Upper lobe of left lung (tissue), 4 donors: ENCODE data around the gene HAUS5.

Experiments
- EP300 ChIP-seq, 4 donors: sonication (generic); formaldehyde crosslinking; IDR thresholded peaks; one replicate each; pipeline ENCODE4 v1.5.1; 2017; ENCODE audit warnings: antibody characterized with exemption in 4 of 4, control low read depth in 2 of 4
- POLR2A ChIP-seq, 4 donors: fragments of 450-650 bp; IDR thresholded peaks; one replicate each; pipeline ENCODE4 v1.5.1; 2016 to 2017; ENCODE audit warnings: antibody characterized with exemption in 4 of 4, mild to moderate bottlenecking in 2 of 4

DNA sequence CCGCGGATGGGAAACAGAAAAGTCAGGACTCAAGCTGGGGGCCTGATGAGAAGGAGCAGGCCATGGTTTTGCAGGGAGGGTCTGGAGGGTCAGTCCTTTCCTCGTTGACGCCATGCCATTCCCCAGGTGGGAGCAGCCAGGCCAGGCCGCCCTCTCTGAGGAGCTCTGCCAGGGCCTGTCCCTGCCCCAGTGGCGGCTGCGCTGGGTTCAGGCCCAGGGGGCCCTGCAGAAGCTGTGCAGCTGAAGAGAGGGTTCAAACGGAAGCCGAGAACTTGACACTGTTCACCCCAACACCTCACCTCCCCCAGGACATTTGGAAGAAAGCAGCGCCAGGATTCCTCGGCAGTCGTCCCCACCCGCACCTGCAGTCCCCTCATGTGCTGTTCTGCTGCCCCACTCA lies 10.2 kb downstream of the HAUS5 start:
- TF ChIP-seq EP300 (IDR thresholded peaks at IDR 0.05) (no peak), POLR2A (IDR thresholded peaks at IDR 0.05) (no peak)
